Hematopoietic multipotent progenitor cell treated with erythropoietin and hydrocortisone succinate and interleukin-3 and kit ligand, for 4 days (in vitro differentiated cells): ENCODE data around the gene F13A1.
A peak's percentile ranks its signal among the peaks of the same experiment; 100 is the strongest.

Experiments used
- DNase-seq: peaks from one replicate; pipeline ENCODE4 v3.0.0-alpha.2; 2015

Gene F13A1

DNA sequence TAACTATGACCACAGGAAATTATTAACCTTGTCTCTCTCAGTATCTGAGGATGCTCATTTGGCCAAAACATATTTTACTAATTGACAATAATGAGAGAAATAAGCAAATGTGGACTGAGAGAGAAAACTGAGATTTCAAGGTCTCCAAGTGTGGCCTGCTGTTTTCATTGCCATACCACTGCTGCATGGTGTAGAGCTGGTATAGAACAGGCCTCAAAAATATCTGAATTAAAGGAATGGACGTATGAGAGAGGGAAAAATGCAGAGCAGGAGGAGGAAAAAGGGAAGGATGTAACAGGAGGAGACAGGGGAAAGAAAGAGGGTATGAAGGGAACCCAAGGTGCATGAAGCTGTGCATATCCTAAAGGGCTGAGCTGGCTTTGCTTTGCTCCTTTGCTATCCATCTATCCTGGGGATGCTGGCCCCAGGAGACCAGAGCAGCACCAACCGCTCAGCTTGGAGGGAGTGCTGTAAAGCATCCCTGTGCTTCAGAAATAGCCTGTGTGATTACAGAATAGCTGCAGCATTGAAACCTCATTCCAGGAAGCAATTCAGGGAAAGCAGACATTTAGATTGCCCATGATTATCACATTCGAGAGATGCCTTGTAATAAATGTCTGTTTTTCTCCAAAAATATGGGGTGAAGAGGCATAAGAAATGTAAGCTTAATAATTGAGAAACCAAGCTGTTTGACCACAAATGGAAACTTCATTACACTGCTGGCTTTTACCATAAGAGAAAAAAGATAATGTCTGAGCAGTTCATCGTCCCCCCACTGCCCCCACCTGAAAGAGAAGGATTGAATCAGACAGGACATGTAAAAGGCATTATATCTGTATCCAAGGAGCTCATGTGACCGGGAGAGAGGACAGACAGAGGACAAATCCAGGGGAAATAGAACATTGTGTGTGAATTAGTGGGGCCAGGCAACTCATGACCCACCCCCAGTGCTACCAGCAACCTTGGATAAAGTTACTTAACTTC lies 80.6 kb downstream of the F13A1 start:
- no peak for DNase-seq

DNA sequence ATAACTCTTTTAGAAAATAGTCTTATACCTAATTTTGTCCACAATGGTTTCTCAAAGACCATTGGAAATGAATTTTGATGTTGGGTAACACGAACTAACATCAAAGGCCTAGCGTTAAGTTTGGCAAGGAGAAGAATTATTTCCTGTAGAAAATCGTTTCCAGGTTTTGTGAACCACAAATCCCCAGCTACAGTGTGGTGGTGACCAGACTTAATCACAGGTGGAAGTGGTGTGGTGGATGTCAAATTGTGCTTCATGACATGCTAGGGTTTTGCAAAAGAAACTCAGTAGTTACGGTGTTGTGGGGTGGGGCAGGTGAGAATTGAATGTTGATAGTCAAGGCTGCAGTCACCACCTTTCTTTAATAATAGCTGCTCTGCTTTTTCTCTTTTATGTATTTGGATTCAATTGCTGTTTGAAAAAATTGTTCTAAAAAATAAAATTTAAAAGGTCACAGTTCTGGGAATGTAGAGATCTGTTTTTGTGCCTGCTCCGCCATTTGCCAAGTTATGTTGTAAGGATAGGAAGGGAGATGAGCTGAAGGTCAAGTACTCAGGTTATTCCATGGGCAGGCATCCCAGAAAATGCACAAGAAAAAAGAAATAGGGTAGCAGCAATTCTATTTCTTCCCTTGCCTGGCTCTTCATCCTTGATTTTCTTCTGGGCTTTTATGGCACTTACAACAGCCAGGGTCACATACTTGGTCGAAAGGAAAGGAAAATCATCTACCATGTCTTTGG lies 83.6 kb downstream of the F13A1 start:
- no peak for DNase-seq

DNA sequence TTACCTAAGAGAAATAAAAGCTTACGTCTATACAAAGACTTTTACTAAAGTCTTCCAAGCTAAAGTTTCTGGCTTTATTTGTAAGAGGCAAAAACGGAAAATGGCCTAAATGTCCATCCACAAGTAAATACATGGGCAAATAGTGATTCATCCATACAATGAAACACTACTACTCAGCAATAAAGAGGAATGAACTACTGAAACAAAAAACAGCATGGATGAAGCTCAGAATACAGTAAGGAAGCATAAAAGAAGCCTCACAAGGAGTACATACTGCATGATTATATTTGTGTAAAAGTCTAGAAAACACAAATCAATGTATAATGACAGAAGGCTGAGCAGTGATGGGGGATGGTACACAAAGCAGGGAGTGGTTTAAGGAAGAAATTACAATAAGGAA lies 84.7 kb downstream of the F13A1 start:
- no peak for DNase-seq

GRCh38 chr6:6234963-6235362 lies 85.5 kb downstream of the F13A1 start:
- no peak for DNase-seq

DNA sequence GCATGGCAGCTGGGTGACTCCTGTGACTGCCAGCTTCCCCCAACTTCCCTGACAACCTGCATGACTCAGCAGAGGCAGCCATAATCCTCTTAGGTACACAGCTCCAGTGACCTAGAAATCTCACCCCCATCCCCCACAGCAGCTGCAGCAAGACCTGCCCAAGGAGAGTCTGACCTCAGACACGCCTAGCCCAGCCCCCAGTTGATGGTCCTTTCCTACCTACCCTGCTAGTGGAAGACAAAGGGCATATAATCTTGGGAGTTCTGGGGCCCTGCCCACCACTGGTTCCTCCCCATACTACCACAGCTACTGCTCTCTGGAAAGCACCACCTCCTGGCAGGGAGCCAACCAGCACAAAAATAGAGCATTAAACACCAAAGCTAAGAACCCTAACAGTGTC lies 90.2 kb downstream of the F13A1 start:
- DNase-seq: peak; percentile 11

DNA sequence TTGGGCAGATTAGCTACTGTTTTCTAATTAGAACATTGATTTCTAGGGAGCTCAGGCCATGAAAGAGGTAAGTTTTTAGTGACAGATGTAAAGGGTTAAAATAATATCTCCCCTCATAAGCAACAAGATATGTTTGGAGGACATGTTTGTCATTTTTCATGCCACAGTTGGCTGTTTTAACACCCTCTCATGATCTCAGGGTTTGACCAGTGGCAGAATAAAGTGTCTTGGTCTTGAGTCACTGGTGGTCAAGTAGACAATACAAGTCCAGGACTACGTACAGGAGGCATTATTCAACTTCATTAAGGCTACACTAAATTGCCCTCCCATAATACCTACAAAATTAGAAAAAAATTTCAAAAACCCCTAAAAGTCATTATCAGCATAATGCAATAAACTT lies 92.6 kb downstream of the F13A1 start:
- no peak for DNase-seq

DNA sequence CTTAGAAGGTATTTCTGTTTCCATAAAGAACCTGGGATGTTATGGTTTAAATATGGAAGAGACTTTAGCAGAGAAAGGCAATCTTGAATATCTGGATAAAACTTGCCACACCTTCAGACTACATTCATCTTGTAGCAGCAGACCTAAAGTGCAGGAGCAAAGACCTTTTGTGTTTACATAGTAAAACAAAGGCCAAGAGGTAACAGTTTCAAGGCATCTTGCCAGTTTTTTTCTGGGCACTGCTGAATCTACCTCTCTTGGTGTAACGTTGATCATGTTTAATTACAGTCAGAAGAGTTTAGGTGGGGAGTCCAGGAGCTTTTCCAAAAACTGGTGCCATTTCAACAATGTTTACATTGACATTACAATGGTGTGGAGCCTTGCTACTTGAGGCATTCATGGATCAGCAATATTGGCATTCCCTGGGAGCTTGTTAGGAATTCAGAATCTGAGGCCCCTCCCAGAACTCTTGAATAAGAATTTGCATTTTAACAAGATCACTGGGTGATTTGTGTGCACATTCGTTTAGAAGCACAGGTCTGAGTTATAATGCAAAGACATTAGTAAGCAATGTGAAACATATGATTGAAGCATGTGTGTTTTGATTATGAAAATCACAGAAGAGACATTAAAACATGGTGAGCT lies 94.5 kb downstream of the F13A1 start:
- DNase-seq: no peak

- no peak for DNase-seq
Measured at GRCh38 chr6:6224933-6225486, 95.5 kb downstream of the F13A1 start.

DNA sequence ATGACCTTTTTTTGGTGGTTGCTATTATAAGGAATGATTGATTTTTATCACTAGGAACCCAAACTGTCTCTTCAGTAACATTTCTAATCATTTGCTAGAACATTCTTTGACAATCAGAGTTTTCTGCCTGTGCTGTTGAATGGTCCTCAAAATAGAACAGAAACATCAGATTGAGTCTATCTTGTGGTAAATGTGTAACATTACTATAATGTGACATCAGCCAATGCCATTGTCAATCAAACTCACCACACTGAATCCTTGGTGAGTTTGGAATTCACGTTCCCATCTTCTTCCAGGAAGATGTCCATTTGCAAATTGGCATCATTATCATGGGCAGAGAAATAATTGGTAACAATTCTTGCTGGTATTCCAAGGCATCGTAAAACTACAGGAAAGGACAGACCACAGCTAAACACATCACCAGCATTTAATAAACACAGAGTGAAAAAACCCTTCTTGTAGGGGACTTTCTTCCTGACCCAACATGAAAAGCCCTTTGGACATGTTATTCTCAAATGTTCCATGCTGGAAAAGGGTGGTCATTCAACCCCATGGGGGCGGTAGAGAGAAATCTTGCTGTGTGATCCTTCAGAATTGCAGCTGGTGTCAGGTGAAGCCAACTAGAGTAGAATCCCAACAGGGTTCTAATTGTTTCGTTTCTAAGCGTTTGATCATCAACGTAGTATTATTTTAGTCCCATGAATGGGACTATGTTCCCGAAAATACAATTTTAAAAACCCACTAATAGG lies 98.5 kb downstream of the F13A1 start:
- peak; percentile 47 for DNase-seq

DNA sequence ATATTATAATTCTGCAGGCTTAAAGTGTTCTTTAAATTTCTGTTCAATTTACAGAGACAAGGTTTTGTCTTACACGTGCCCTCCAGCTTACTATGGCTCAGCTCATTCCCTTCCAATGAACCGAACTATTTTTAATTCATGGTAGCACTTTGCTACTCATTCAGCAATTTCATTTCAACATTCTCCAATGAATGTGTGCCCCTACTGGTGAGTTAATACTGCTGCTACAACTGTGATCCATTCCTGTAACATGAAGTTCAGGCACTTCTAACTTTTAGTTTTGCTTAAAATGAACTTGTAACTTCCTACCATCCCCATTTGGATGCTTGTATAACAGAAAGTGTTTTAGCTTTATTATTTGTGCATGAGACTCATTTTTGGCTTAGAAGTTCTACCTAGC lies 99.7 kb downstream of the F13A1 start:
- peak; percentile 40 for DNase-seq

- DNase-seq: no peak
Measured at GRCh38 chr6:6219716-6220115, 100.7 kb downstream of the F13A1 start.

GRCh38 chr6:6218759-6219085 lies 101.7 kb downstream of the F13A1 start:
- no peak for DNase-seq

DNA sequence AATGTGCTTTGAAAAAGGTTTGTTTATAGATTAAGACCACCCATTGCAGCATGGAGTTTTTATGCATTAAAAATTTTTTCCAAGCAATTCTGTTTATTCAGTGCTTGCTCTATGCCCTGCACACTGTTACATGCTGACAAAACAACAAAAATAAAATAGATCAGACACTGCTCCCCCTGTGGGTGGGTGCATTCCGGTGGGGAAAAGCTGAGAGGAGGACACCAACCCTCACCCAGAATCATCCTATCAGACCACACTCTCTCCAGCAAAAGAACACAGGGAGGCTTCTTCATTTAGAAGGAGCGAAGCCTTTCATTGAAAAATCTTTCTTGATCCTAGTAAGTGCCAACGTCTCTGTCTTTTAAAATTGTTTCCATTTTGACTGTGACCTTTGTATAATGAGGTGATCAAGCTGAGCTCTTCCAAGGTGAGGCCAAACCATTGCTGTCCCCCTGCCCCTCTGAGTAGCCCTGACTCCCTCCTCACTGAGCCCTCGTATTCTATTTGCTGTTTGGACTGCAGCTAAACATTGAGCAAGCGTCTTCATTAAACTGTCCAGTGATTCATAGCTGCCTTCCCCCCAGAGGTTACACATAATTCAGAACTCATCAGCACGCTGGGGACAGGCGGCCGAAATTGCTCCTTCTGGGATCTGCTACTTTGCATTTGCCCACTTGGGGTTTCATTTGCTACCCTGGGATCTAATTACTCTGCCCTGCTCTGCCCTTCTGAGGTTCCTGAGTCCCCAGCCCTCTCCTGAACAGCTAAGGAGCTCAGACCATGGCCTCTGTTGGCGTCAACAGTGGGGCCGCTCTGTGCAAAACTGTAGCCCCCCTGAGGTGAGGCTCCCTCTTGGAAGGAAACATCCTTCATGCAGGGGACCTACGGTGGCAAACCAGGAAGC lies 102.4 kb downstream of the F13A1 start:
- DNase-seq: no peak

DNA sequence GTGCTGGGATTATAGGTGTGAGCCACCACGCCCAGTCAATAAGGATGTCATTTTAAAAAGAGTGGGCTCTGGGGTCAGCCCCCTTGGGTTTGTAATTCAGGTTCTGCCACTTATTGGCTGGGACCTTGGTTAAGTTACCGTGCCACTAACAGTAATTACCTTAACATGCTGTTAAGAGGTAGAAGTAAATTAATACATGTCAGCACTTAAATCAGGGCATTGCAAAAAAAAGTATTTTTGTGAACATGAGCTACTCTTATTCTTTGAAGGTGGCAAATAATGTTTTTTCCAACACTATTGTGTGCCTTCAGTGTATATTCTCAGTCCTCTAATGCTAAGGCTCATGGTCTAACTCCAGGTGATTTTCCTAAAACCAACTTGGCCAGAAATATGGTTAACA lies 109.5 kb downstream of the F13A1 start:
- DNase-seq: no peak

GRCh38 chr6:6202886-6203285 lies 117.6 kb downstream of the F13A1 start:
- DNase-seq: no peak

DNA sequence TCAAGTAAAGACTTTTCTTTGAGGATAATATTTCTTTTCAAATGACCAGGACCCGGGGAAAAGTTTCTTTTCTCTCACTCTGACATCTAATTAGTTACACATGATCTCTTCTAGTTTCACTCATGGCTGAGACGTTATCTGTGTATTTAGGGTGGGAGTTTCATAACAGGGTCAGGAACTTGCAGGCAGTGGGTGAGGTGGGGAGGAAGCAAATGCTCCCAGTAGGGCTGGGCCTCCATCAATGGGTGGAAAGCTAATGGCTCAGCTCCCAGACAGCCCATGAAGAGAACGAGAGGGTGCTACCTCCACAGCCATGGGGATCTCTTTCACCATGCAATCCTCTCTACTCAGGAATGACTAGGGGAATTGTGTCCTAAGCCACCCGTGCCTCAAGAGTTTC lies 119.3 kb downstream of the F13A1 start:
- no peak for DNase-seq

DNA sequence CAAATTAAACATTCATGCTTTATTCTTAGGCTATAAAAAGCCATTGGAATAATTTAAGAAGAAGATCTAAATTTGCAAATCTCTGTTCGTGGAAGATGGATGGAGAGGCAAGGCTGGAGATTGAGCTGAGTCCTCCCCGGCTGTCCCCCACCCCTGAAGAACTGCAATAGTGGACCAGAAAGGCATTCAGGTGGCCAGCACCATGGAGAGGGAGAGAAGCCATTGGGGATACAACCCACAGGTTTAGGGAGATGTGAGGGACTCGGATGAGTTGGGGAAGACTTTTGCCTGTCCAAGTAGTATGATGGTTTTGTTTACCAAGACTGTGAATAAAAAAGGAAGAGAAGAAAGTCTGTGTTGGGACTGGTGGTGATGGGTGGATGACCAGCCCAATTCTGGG lies 120.8 kb downstream of the F13A1 start:
- DNase-seq: no peak

DNA sequence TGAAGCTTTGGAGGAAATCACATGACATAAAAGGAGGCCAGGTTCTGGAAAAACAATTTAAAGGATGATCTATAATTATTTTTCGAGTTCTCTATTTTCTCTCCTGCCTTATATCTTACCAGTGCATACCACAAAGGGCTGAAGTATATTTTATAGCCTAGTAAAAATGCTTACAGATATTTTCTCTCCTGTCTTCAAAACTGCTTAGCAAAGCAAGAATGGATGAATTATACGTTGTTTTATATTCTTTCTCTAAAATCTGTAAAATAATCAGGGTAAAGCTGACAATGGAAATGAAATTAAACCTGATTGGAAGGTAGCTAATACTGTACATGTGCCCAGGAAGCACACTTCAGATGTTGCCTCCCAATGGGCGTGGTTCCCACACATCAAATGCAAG lies 123.7 kb downstream of the F13A1 start:
- DNase-seq: no peak

GRCh38 chr6:6195080-6195479 lies 125.4 kb downstream of the F13A1 start:
- DNase-seq: no peak

DNA sequence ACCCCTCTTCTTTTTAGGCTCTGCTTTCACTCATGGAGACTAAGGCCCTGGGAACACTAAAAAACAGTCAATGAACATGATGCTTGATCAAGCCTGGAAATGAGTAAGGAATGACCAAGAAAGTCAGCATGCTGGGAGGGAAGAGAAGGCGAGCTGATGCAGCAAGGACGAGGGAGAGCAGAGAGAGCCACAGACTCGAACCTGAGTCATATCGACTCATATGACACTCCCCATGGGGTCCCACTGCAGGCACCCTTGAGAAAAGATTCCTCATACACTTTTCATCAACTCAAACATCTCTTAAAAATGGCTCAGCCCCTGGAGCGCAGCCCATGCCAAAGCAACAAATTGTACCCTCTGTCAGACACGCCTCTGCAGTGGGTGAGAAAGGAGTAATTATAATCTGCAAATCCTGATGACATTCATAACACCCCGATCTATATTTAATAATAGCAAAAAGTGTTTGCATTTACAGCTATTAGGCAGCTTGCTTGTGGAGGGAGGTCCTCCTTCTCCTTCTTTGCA lies 127.2 kb downstream of the F13A1 start:
- no peak for DNase-seq

GRCh38 chr6:6191909-6192308 lies 128.6 kb downstream of the F13A1 start:
- DNase-seq: no peak
